T-helper 2 cell treated with Interferon-gamma antibody and Interleukin-4, amounts not matched to agents 5 μg/mL and 100 μg/mL, for 36 hours (primary cell): ENCODE results near the gene IER5.
"Not testable (repeated sequence)": the region's sequence is repeated elsewhere in the genome, so short reads cannot be mapped to it uniquely, and the experiment has no call there.

Source experiments
- DNase-seq: peaks from one replicate; pipeline ENCODE4 v3.0.0; 2021; ENCODE audit warnings: low spot score
- H3K27ac Mint-ChIP-seq: one replicate; pipeline ENCODE4 v1.8.0; 2021; ENCODE audit warnings: mild to moderate bottlenecking, mixed read lengths
- H3K27me3 Mint-ChIP-seq: one replicate; pipeline ENCODE4 v1.8.0; 2021; ENCODE audit warnings: low read depth, mixed read lengths
- H3K36me3 Mint-ChIP-seq: one replicate; pipeline ENCODE4 v1.8.0; 2021; ENCODE audit warnings: low read depth, mixed read lengths
- H3K4me1 Mint-ChIP-seq: one replicate; pipeline ENCODE4 v1.8.0; 2021; ENCODE audit warnings: low read depth, mixed read lengths
- H3K4me3 Mint-ChIP-seq: one replicate; pipeline ENCODE4 v1.8.0; 2022; ENCODE audit warnings: mild to moderate bottlenecking, moderate library complexity, mixed read lengths
- H3K9me3 Mint-ChIP-seq: one replicate; pipeline ENCODE4 v1.8.0; 2021; ENCODE audit warnings: mixed read lengths

IER5 gene

DNA sequence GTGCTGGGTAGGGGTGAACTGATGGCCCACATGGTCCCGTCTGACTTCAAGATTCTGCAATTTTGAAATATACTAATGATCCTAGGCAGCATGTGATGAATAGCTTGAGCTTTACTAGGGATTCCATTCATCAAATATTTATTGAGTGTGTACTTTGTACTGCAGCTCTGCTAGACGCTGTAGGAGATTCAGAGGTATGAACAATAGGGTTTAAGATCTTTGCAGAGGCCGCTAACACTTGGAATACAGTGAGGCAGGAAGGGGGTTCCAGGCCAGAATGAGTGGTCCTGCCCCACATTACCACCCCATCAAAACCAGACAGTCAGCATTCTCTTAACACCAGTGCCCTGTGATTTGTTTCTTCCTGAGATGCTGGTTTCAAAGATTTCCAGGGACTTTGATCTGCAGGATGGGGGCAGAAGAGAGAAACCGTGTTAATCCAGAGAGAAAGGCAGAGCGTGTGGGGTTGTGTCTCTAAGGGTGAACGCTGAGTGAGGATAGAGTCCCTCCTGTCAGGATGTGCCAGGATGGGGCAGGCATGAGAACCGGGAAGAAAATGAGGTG lies 19.9 kb downstream of the IER5 start:
- DNase-seq: no peak
- Mint-ChIP-seq H3K4me3 (no peak overlapping the region), H3K9me3 (no peaks in the 10 kb centered on the region), H3K36me3 (no peaks in the 10 kb centered on the region), H3K4me1 (peaks cover 32% of the 10 kb centered on the region), H3K27ac (no peak overlapping the region), H3K27me3 (peaks cover 57% of the 10 kb centered on the region)

DNA sequence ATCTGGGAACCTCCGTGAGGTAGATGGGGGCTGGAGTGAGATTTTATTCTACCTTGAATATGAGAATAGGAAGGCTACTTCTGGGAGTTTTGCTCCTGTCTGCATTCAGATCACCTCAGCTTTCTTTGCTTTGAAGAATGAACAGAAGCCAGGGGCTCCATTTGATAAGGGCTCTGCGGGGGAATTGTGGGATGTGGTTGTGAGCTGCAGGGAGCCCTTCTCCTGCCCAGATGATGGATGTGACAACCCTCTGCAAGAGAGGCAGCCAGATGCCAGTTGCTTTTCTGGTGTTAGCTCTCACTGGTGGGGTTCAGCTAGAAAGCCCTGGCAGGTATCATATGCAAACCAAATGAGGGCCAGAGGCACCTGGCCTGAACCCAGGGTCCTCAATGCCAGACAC lies 21.5 kb downstream of the IER5 start:
- Mint-ChIP-seq H3K27me3 (peaks cover 57% of the 10 kb centered on the region), H3K4me3 (no peak overlapping the region), H3K36me3 (no peaks in the 10 kb centered on the region), H3K27ac (no peak overlapping the region), H3K9me3 (no peaks in the 10 kb centered on the region), H3K4me1 (peaks cover 22% of the 10 kb centered on the region)
- no peak for DNase-seq

DNA sequence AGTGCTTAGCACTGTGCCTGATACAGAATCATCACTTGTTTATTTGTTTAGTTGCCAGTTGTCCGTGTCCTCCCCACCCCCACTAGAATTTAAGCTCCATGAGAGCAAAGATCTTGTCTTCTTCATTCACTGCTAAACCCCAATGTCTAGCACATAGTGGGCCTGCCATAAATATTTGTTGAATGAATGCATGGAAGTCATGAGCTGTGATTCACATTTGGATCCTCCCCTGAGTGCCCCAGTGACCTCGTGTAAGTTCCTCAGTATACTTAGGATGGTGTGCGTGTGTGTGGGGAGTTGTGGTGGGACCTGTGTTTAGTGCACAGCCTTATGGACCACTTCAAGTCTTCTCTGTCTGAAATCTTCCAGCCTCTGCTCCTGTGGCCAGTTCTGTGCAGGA lies 23.1 kb downstream of the IER5 start:
- peaks cover 18% of the 10 kb centered on the region for H3K4me1 Mint-ChIP-seq
- no peak overlapping the region for H3K4me3 Mint-ChIP-seq

DNA sequence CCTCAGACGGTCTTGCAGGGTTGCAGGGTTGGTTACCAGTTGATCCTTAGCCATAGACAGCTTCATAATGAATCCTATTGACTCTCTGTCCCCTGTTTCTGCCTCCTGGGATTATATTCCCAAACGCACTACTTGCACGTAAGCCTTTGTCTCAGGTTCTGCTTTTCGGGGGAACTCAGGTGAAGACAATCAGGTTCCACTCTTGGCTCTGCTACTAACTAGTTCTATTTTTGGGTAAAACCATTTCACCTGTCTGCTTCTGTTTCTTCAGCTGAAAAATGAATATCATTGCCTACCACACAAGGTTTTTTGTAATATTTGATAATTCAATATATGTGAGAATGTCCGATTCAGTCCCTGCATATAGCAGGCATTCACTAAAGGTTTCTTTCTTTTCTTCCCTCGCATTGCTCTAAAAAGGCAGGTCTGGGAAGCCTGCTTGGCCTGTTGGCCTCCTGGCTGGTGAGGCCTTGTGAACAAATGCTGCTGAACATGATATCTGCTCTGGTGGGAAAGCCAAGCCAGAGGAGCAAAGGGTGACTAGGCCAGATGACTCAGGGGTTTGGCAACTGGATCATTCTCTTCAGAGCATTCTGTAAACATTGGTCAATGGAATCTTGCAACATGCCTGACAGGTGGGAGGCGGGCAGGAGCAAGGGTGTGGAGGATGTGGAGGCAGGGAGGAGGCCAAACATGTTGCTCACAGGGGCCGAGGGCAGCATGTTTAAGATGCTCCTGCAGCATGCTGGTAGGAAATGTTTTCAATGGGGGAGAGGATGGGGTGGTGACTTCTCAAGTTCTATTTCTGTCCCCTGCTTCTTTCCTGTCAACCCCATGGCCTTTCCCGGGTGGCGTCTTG lies 23.8 kb downstream of the IER5 start:
- Mint-ChIP-seq H3K27me3 (peaks cover 43% of the 10 kb centered on the region), H3K27ac (no peak overlapping the region), H3K36me3 (no peaks in the 10 kb centered on the region), H3K4me1 (peaks cover 11% of the 10 kb centered on the region), H3K9me3 (no peaks in the 10 kb centered on the region), H3K4me3 (no peak overlapping the region)
- DNase-seq: no peak

More for the DNA sequence above, 23.1 kb downstream of the IER5 start:
- Mint-ChIP-seq H3K36me3 (no peaks in the 10 kb centered on the region), H3K27me3 (peaks cover 50% of the 10 kb centered on the region), H3K9me3 (no peaks in the 10 kb centered on the region), H3K27ac (no peak overlapping the region)
- no peak for DNase-seq

DNA sequence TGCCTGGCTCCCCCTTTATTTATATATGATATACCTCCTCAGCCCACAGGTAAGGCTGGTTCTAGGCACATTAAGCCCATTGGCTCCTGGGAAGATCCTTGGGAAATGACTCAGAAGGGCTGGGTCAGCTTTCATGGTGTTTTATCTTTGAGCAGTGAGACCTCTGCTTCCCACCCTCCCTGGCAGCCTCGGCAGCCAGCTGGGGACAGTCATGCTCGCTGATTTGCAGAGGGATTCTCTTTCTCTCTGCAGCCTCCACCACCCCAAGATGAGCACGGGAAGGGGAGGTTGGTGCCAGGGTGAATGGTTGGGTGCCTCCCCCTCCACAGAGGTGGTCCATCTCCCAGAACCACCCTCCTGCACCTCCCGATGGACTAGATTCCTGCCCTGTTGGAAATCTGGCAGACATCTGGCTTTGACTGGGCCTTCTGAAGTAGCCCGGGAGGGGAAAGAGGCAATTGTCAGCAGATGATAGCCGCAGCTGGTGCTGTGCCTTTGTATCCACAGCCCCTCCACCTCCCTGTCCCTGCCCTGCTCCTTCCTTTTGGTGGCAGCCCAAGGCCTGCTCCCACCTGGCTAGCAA lies 24.6 kb downstream of the IER5 start:
- Mint-ChIP-seq H3K27me3 (peaks cover 35% of the 10 kb centered on the region), H3K36me3 (no peaks in the 10 kb centered on the region), H3K4me3 (no peak overlapping the region), H3K27ac (no peak overlapping the region), H3K9me3 (no peaks in the 10 kb centered on the region), H3K4me1 (peaks cover 11% of the 10 kb centered on the region)
- DNase-seq: no peak

DNA sequence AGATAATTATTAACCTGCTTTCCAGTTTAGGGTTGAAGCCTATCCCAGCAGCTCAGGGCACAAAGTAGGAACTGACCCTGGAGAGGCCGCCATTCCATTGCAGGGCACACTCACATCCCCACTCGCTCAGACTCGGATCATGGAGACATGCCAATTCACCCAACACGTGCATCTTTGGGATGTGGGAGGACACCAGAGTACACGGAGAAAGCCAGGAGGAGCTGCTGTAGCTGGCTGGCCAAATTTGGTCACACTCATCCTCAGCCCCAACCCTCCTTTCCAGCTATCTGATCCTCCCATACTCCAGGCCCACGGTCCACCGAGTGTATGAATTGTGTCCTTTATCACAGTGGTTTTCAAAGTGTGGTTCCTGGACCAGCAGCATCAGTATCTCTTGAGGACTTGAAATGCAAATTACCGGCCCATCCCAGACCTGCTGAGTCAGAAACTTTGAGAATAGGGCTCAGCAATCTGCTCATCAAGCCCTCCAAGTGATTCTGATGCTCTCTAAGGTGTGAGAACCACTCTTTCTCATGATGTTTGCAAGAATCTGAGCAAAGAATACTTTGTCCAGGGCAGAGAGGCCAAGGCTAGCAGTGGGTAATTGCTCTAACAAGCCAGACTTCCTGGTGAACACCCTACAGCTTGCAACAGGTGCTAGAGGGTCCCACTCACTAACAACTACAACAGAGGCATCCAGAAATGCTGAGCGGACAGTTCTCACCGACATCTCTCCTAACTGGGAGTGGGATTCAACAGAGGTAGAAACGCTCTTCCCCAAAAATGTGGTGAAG lies 26.3 kb downstream of the IER5 start:
- Mint-ChIP-seq H3K27me3 (peaks cover 24% of the 10 kb centered on the region), H3K4me3 (no peak overlapping the region), H3K4me1 (peaks cover 8% of the 10 kb centered on the region), H3K36me3 (no peaks in the 10 kb centered on the region), H3K27ac (no peak overlapping the region), H3K9me3 (no peaks in the 10 kb centered on the region)
- no peak for DNase-seq

DNA sequence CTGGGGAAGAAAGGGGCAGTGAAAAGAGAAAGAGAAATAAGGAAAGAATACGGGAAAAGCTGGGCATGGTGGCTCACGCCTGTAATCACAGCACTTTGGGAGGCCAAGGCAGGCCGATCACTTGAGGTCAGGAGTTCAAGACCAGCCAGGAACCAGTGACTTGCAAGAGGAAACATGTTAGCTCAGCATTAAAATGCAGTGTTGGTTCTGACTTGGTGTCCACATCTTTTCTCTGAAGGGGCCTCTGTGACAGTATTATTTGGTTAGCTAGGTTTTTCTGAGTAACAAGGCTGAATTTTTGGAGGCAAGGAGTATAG lies 26.8 kb downstream of the IER5 start:
- no peak for DNase-seq
- no peaks in the 10 kb centered on the region for H3K9me3 Mint-ChIP-seq
- H3K4me1 Mint-ChIP-seq: peaks cover 6% of the 10 kb centered on the region
- peaks cover 19% of the 10 kb centered on the region for H3K27me3 Mint-ChIP-seq
- H3K36me3 Mint-ChIP-seq: no peaks in the 10 kb centered on the region
- no peak overlapping the region for H3K4me3 Mint-ChIP-seq
- H3K27ac Mint-ChIP-seq: no peak overlapping the region

DNA sequence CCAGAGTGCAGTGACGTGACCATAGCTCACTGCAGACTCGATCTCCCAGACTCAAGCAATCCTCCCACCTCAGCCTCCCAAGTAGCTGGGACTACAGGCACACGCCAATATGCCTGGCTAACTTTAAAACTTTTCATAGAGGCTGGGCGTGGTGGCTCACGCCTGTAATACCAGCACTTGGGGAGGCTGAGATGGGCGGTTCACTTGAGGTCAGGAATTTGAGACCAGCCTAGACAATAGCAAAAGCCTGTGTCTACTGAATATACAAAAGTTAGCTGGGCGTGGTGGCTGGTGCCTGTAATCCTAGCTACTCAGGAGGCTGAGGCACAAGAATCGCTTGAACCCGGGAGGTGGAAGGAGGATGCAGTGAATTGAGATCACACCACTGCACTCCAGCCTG lies 27.5 kb downstream of the IER5 start:
- DNase-seq, H3K9me3 Mint-ChIP-seq, H3K4me1 Mint-ChIP-seq, H3K4me3 Mint-ChIP-seq, H3K27ac Mint-ChIP-seq, H3K36me3 Mint-ChIP-seq: not testable (repeated sequence)
- H3K27me3 Mint-ChIP-seq: peaks cover 13% of the 10 kb centered on the region

DNA sequence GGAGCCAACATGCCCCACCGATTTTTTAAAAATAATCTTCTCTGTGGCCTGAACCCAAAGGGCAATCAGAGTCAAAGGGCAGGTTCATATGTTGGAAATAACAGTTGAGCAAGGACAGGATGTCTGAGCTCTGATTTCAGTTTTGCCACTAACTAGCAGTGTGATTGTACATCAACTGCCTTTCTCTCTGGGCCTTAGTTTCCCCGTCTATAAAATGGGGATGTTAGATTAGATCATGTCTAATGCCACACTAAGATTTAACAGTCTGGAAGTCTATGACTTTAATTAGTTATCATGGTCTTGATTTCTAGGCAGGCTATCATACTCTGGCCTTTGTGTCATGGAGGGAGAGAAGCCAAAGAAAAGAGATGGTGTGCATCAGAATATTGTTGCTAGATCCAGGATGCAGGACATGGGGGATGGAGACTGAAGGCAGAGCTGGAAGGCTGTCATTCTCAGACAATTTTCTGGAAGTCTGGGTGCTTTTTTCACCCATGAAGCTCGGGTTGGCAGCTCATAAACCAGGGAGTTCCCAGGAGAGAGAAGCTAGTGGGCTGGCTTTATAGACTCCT lies 28.4 kb downstream of the IER5 start:
- peaks cover 8% of the 10 kb centered on the region for H3K4me1 Mint-ChIP-seq
- H3K27ac Mint-ChIP-seq: no peak overlapping the region

DNA sequence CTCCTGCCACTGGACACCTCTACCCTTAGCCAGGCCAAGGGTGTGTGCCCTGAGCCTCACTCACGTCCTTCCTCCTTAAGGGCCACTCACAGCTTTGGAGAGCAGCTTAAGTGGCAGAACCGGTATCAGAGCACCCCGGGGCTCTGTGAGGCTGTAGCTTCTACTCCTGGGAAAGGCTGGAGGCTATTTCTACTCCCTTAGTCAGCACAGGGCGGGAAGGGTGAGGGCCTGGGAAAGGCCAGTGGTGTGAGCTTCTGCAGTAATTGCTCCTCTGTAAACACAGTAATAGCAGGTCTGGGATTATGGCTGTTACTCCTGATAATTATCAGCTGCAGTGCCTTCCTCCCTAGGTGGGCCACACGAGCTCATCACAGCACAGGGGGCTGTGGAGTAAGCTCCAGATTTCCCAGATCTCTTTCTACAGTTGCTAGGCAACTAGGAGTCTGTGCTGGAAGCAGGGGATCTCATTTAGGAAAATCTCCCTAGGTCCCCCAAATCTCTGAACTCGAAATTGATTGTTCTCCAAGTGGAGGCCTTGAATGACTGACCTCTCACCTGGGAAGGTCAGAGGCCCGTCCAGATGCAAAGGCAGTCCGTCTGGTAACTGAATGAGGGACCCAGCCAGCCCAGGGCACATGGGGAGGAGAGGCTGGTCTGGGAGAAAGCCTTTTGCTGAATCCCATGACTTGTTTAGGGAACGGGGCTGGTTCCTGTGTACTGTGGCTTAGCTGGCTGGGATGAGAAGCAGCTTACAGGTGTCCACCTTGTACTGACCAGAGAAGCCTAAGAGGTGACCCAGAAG lies 29.3 kb downstream of the IER5 start:
- Mint-ChIP-seq H3K9me3 (no peaks in the 10 kb centered on the region), H3K27ac (no peak overlapping the region), H3K27me3 (peaks cover 2% of the 10 kb centered on the region), H3K4me3 (no peak overlapping the region), H3K4me1 (peaks cover 7% of the 10 kb centered on the region), H3K36me3 (no peaks in the 10 kb centered on the region)
- no peak for DNase-seq

More for the DNA sequence above, 28.4 kb downstream of the IER5 start:
- no peak for DNase-seq
- Mint-ChIP-seq H3K27me3 (peaks cover 4% of the 10 kb centered on the region), H3K36me3 (no peaks in the 10 kb centered on the region), H3K4me3 (no peak overlapping the region), H3K9me3 (no peaks in the 10 kb centered on the region)

DNA sequence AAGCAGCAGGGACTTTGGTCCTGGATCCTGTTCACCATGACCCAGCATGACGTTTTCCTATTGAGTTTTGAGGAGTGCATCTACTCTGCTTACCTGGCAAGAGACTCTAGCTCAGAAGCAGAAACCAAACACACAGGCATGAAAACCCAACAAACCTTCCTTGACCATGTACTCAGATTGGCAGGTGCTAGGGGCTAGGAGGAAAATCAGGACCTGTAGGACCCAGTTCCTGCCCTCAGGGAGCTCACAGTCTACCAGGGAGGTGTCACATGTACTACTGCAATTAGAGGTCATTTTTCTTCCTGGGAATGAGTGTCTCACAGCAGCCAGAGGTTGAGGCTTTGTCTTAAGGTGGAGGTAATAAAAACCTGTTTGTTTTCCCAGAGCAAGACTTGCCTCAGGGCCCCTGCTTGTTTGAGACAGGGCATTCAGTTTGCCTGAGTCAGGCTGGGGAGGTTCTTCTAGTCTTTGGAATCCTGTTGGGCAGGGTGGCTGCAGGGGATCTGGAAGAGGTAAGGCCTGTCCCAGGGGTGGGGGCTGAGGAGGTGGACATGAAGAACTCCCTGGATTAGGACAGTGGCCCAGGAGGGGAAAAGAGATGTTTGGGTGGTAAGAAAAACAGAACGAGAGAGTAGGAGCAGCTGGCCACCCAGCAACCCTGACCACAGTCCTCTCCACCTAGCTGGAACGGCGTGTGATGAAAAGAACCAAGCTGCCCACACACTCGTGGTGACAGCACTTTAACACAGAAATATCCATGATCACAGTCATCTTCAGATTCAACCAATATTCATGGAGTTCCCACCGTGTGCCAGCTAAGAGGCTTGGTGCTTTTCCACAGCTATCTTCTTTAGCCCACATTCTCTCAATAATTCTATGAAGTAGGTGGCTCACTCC lies 30.8 kb downstream of the IER5 start:
- Mint-ChIP-seq H3K36me3 (no peaks in the 10 kb centered on the region), H3K4me3 (no peak overlapping the region), H3K27ac (no peak overlapping the region), H3K9me3 (no peaks in the 10 kb centered on the region), H3K27me3 (peaks cover 2% of the 10 kb centered on the region), H3K4me1 (peaks cover 11% of the 10 kb centered on the region)
- no peak for DNase-seq

DNA sequence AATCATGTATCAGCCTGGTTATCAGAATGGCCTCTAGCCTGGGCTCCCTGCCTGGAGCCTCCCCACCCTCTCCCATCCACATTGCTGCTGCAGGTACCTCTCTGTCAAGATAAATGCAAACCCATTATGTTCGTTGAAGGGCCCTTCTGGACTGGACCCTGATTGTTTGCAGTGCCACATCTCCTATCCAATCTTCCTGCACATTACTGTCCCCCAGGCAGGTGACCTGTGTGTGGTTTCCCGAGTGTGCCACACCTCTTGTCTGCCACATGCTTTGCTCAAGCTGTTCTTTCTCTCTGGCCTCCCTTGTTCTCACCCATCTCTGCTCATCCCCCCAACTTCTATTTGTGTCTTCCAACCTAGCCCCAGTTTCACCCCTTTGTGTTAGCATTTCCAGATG lies 32.4 kb downstream of the IER5 start:
- Mint-ChIP-seq H3K4me3 (no peak overlapping the region), H3K36me3 (no peaks in the 10 kb centered on the region), H3K9me3 (no peaks in the 10 kb centered on the region), H3K27ac (no peak overlapping the region), H3K4me1 (peaks cover 17% of the 10 kb centered on the region), H3K27me3 (no peaks in the 10 kb centered on the region)
- no peak for DNase-seq
